ENCODE results near the gene EFNA5. TPM values are rescaled to one million over a fixed set of nuclear protein-coding genes. Genes with fewer than 3 reads are reported as not detected.

The EFNA5 gene
- polyA plus RNA-seq, 1 donor = 6.1 TPM

GRCh38 chr5:107510125-107510524, 160.6 kb downstream of the EFNA5 start:
- no peak for DNase-seq
- Histone ChIP-seq H3K36me3 (ENCODE audit: control insufficient read depth, insufficient read depth, low read length) (no peaks in the 10 kb centered on the region), H3K27me3 (ENCODE audit: control insufficient read depth, insufficient read depth, low read length) (no peaks in the 10 kb centered on the region), H3K27ac (ENCODE audit: low read length) (no peak overlapping the region), H3K4me3 (ENCODE audit: low read length) (no peak overlapping the region), H3K4me1 (ENCODE audit: control insufficient read depth, insufficient read depth, low read length) (peaks cover 3% of the 10 kb centered on the region), H3K9me3 (ENCODE audit: control insufficient read depth, low read depth, low read length) (no peaks in the 10 kb centered on the region)
- WGBS (ENCODE audit: insufficient coverage, low lambda C conversion rate) = no CpG with 5 or more reads among the region's 3 CpGs

GRCh38 chr5:107508097-107508496, 162.6 kb downstream of the EFNA5 start:
- Histone ChIP-seq H3K27ac (ENCODE audit: low read length) (no peak overlapping the region), H3K36me3 (ENCODE audit: control insufficient read depth, insufficient read depth, low read length) (no peaks in the 10 kb centered on the region), H3K27me3 (ENCODE audit: control insufficient read depth, insufficient read depth, low read length) (no peaks in the 10 kb centered on the region), H3K4me1 (ENCODE audit: control insufficient read depth, insufficient read depth, low read length) (peaks cover 3% of the 10 kb centered on the region), H3K4me3 (ENCODE audit: low read length) (no peak overlapping the region), H3K9me3 (ENCODE audit: control insufficient read depth, low read depth, low read length) (no peaks in the 10 kb centered on the region)
- DNase-seq = no peak
- no CpG with 5 or more reads among the region's 4 CpGs for WGBS (ENCODE audit: insufficient coverage, low lambda C conversion rate)

GRCh38 chr5:107505763-107506534, 164.8 kb downstream of the EFNA5 start:
- 0% methylated on average over 1 of the region's 3 CpGs for WGBS (ENCODE audit: insufficient coverage, low lambda C conversion rate)
- Histone ChIP-seq H3K36me3 (ENCODE audit: control insufficient read depth, insufficient read depth, low read length) (no peaks in the 10 kb centered on the region), H3K27me3 (ENCODE audit: control insufficient read depth, insufficient read depth, low read length) (no peaks in the 10 kb centered on the region), H3K4me1 (ENCODE audit: control insufficient read depth, insufficient read depth, low read length) (peaks cover 3% of the 10 kb centered on the region), H3K4me3 (ENCODE audit: low read length) (no peak overlapping the region), H3K9me3 (ENCODE audit: control insufficient read depth, low read depth, low read length) (no peaks in the 10 kb centered on the region), H3K27ac (ENCODE audit: low read length) (no peak overlapping the region)
- DNase-seq = peak in 1 of 2 donors; percentile 18

GRCh38 chr5:107504424-107504823, 166.3 kb downstream of the EFNA5 start:
- no peaks in the 10 kb centered on the region for H3K27me3 ChIP-seq (ENCODE audit: control insufficient read depth, insufficient read depth, low read length)
- no peak overlapping the region for H3K4me3 ChIP-seq (ENCODE audit: low read length)
- no peak overlapping the region for H3K27ac ChIP-seq (ENCODE audit: low read length)
- no peaks in the 10 kb centered on the region for H3K36me3 ChIP-seq (ENCODE audit: control insufficient read depth, insufficient read depth, low read length)
- DNase-seq = no peak
- WGBS (ENCODE audit: insufficient coverage, low lambda C conversion rate) = no CpG with 5 or more reads among the region's 1 CpG
- H3K9me3 ChIP-seq (ENCODE audit: control insufficient read depth, low read depth, low read length) = no peaks in the 10 kb centered on the region
- H3K4me1 ChIP-seq (ENCODE audit: control insufficient read depth, insufficient read depth, low read length) = peaks cover 3% of the 10 kb centered on the region

- no CpG with 5 or more reads among the region's 7 CpGs for WGBS (ENCODE audit: insufficient coverage, low lambda C conversion rate)
- Histone ChIP-seq H3K36me3 (ENCODE audit: control insufficient read depth, insufficient read depth, low read length) (no peaks in the 10 kb centered on the region), H3K4me1 (ENCODE audit: control insufficient read depth, insufficient read depth, low read length) (peaks cover 3% of the 10 kb centered on the region), H3K27ac (ENCODE audit: low read length) (no peak overlapping the region), H3K9me3 (ENCODE audit: control insufficient read depth, low read depth, low read length) (no peaks in the 10 kb centered on the region), H3K4me3 (ENCODE audit: low read length) (no peak overlapping the region), H3K27me3 (ENCODE audit: control insufficient read depth, insufficient read depth, low read length) (no peaks in the 10 kb centered on the region)
- no peak for DNase-seq
These were observed 168.1 kb downstream of the EFNA5 start for GRCh38 chr5:107502676-107503060.

GRCh38 chr5:107501965-107502675, 168.6 kb downstream of the EFNA5 start:
- Histone ChIP-seq H3K27ac (ENCODE audit: low read length) (no peak overlapping the region), H3K9me3 (ENCODE audit: control insufficient read depth, low read depth, low read length) (no peaks in the 10 kb centered on the region), H3K36me3 (ENCODE audit: control insufficient read depth, insufficient read depth, low read length) (no peaks in the 10 kb centered on the region), H3K4me1 (ENCODE audit: control insufficient read depth, insufficient read depth, low read length) (peaks cover 3% of the 10 kb centered on the region), H3K27me3 (ENCODE audit: control insufficient read depth, insufficient read depth, low read length) (no peaks in the 10 kb centered on the region), H3K4me3 (ENCODE audit: low read length) (no peak overlapping the region)
- WGBS (ENCODE audit: insufficient coverage, low lambda C conversion rate) = no CpG with 5 or more reads among the region's 17 CpGs
- DNase-seq = no peak

- whole genome bisulfite sequencing (ENCODE audit: insufficient coverage, low lambda C conversion rate) = no CpG with 5 or more reads among the region's 1 CpG
- DNase-seq = no peak
- no peaks in the 10 kb centered on the region for H3K36me3 ChIP-seq (ENCODE audit: control insufficient read depth, insufficient read depth, low read length)
- H3K4me1 ChIP-seq (ENCODE audit: control insufficient read depth, insufficient read depth, low read length) = peaks cover 2% of the 10 kb centered on the region
- no peak overlapping the region for H3K27ac ChIP-seq (ENCODE audit: low read length)
- no peak overlapping the region for H3K4me3 ChIP-seq (ENCODE audit: low read length)
- no peaks in the 10 kb centered on the region for H3K27me3 ChIP-seq (ENCODE audit: control insufficient read depth, insufficient read depth, low read length)
- H3K9me3 ChIP-seq (ENCODE audit: control insufficient read depth, low read depth, low read length) = no peaks in the 10 kb centered on the region
These were observed 169.9 kb downstream of the EFNA5 start for GRCh38 chr5:107500840-107501239.

- DNase-seq = no peak
- no peaks in the 10 kb centered on the region for H3K4me1 ChIP-seq (ENCODE audit: control insufficient read depth, insufficient read depth, low read length)
- H3K36me3 ChIP-seq (ENCODE audit: control insufficient read depth, insufficient read depth, low read length) = no peaks in the 10 kb centered on the region
- H3K9me3 ChIP-seq (ENCODE audit: control insufficient read depth, low read depth, low read length) = no peaks in the 10 kb centered on the region
- no peaks in the 10 kb centered on the region for H3K27me3 ChIP-seq (ENCODE audit: control insufficient read depth, insufficient read depth, low read length)
- H3K27ac ChIP-seq (ENCODE audit: low read length) = no peak overlapping the region
- H3K4me3 ChIP-seq (ENCODE audit: low read length) = no peak overlapping the region
These were observed 170.4 kb downstream of the EFNA5 start for GRCh38 chr5:107500347-107500746.

- no CpG with 5 or more reads among the region's 1 CpG for WGBS (ENCODE audit: insufficient coverage, low lambda C conversion rate)
- DNase-seq = no peak
- Histone ChIP-seq H3K4me3 (ENCODE audit: low read length) (no peak overlapping the region), H3K4me1 (ENCODE audit: control insufficient read depth, insufficient read depth, low read length) (no peaks in the 10 kb centered on the region), H3K27ac (ENCODE audit: low read length) (no peak overlapping the region), H3K27me3 (ENCODE audit: control insufficient read depth, insufficient read depth, low read length) (no peaks in the 10 kb centered on the region), H3K9me3 (ENCODE audit: control insufficient read depth, low read depth, low read length) (no peaks in the 10 kb centered on the region), H3K36me3 (ENCODE audit: control insufficient read depth, insufficient read depth, low read length) (no peaks in the 10 kb centered on the region)
These were observed 171.0 kb downstream of the EFNA5 start for GRCh38 chr5:107499776-107500175.

GRCh38 chr5:107499237-107499636, 171.5 kb downstream of the EFNA5 start:
- no peak overlapping the region for H3K27ac ChIP-seq (ENCODE audit: low read length)
- no peaks in the 10 kb centered on the region for H3K36me3 ChIP-seq (ENCODE audit: control insufficient read depth, insufficient read depth, low read length)
- no peak overlapping the region for H3K4me3 ChIP-seq (ENCODE audit: low read length)
- H3K4me1 ChIP-seq (ENCODE audit: control insufficient read depth, insufficient read depth, low read length) = no peaks in the 10 kb centered on the region
- 89% methylated on average over 1 of the region's 1 CpG for WGBS (ENCODE audit: insufficient coverage, low lambda C conversion rate)
- DNase-seq = no peak
- no peaks in the 10 kb centered on the region for H3K27me3 ChIP-seq (ENCODE audit: control insufficient read depth, insufficient read depth, low read length)
- no peaks in the 10 kb centered on the region for H3K9me3 ChIP-seq (ENCODE audit: control insufficient read depth, low read depth, low read length)

GRCh38 chr5:107496466-107496865, 174.3 kb downstream of the EFNA5 start:
- no peaks in the 10 kb centered on the region for H3K36me3 ChIP-seq (ENCODE audit: control insufficient read depth, insufficient read depth, low read length)
- H3K4me3 ChIP-seq (ENCODE audit: low read length) = no peak overlapping the region
- WGBS (ENCODE audit: insufficient coverage, low lambda C conversion rate) = 100% methylated on average over 1 of the region's 3 CpGs
- no peak overlapping the region for H3K27ac ChIP-seq (ENCODE audit: low read length)
- H3K27me3 ChIP-seq (ENCODE audit: control insufficient read depth, insufficient read depth, low read length) = no peaks in the 10 kb centered on the region
- DNase-seq = no peak
- H3K9me3 ChIP-seq (ENCODE audit: control insufficient read depth, low read depth, low read length) = no peaks in the 10 kb centered on the region
- no peaks in the 10 kb centered on the region for H3K4me1 ChIP-seq (ENCODE audit: control insufficient read depth, insufficient read depth, low read length)
